Activated CD4-positive, CD25-positive, alpha-beta regulatory T cell treated with anti-CD3 and anti-CD28 coated beads, Interleukin-2, amount 50 U/mL, for 24 hours (primary cell): ENCODE results near the gene MICALL1.

Experiments used
- ATAC-seq, 2 donors: fragments of 150-1000 bp; cut with Tn5 transposase; one replicate each; pipeline ENCODE4 v1.10.0; 2021; ENCODE audit warnings: mild to moderate bottlenecking in 1 of 2, moderate library complexity in 1 of 2

Gene MICALL1

GRCh38 chr22:37983860-37984791, 78.0 kb downstream of the MICALL1 start, which contains the start of gene SOX10:
SOX10 (minus strand) TSS chr22:37984555; CDS start chr22:37983784, 771 bp downstream.
- no peak for ATAC-seq

GRCh38 chr22:37985050-37985585, 79.0 kb downstream of the MICALL1 start:
- ATAC-seq = no peak

GRCh38 chr22:37985751-37986281, 79.7 kb downstream of the MICALL1 start:
- ATAC-seq = no peak

- no peak for ATAC-seq
Observed at GRCh38 chr22:37986371-37986770, 80.3 kb downstream of the MICALL1 start.

GRCh38 chr22:37989146-37990045, 83.3 kb downstream of the MICALL1 start:
- no peak for ATAC-seq

- no peak for ATAC-seq
Observed at GRCh38 chr22:37990301-37990700, 84.2 kb downstream of the MICALL1 start.

GRCh38 chr22:37990862-37991261, 84.8 kb downstream of the MICALL1 start:
- ATAC-seq = no peak

GRCh38 chr22:37991731-37992442, 85.8 kb downstream of the MICALL1 start:
- no peak for ATAC-seq
